ENCODE data around the gene ADRB2.

Gene ADRB2

DNA sequence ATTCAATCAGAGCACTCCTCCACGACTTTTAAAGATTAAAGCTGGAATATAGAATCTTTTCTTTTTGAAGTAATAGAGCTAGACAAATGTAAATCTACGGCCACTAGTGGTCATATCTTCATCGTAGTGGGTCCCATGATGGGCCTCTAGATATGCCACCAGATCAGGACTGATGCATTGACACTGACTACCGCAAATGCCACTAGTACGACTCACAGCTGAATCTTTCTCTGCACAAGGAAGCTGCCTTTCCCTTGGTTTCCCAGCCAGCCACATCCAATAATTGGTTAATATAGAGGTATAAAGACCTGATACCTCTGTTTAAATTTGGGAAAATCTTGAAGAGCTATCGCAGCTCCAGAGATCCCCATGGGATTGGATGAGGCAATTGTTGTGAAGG, 37.8 kb upstream of the ADRB2 start:
- no peak for TF ChIP-seq CTCF (IDR thresholded peaks at IDR 0.05; ENCODE audit: insufficient read depth, missing control alignments)
- no peak for DNase-seq (ENCODE audit: insufficient read length, low spot score)
- no peak for FAIRE-seq

- DNase-seq (ENCODE audit: insufficient read length, low spot score): no peak
- no peak for TF ChIP-seq CTCF (IDR thresholded peaks at IDR 0.05; ENCODE audit: insufficient read depth, missing control alignments)
- no peak for FAIRE-seq
Measured at GRCh38 chr5:148790545-148791333, 35.7 kb upstream of the ADRB2 start.

GRCh38 chr5:148791334-148791667, 35.1 kb upstream of the ADRB2 start:
- DNase-seq (ENCODE audit: insufficient read length, low spot score): no peak
- TF ChIP-seq CTCF (IDR thresholded peaks at IDR 0.05; ENCODE audit: insufficient read depth, missing control alignments): no peak
- FAIRE-seq: no peak

- no peak for FAIRE-seq
Measured at GRCh38 chr5:148791696-148792095, 34.7 kb upstream of the ADRB2 start.

GRCh38 chr5:148792744-148793143, 33.7 kb upstream of the ADRB2 start:
- FAIRE-seq: no peak

More at GRCh38 chr5:148791696-148792095, 34.7 kb upstream of the ADRB2 start:
- DNase-seq (ENCODE audit: insufficient read length, low spot score): no peak
- no peak for TF ChIP-seq CTCF (IDR thresholded peaks at IDR 0.05; ENCODE audit: insufficient read depth, missing control alignments)

GRCh38 chr5:148793261-148793660, 33.1 kb upstream of the ADRB2 start:
- DNase-seq (ENCODE audit: insufficient read length, low spot score) (no peak), FAIRE-seq (no peak)
- no peak for TF ChIP-seq CTCF (IDR thresholded peaks at IDR 0.05; ENCODE audit: insufficient read depth, missing control alignments)

More at GRCh38 chr5:148792744-148793143, 33.7 kb upstream of the ADRB2 start:
- TF ChIP-seq CTCF (IDR thresholded peaks at IDR 0.05; ENCODE audit: insufficient read depth, missing control alignments): no peak
- DNase-seq (ENCODE audit: insufficient read length, low spot score): no peak

DNA sequence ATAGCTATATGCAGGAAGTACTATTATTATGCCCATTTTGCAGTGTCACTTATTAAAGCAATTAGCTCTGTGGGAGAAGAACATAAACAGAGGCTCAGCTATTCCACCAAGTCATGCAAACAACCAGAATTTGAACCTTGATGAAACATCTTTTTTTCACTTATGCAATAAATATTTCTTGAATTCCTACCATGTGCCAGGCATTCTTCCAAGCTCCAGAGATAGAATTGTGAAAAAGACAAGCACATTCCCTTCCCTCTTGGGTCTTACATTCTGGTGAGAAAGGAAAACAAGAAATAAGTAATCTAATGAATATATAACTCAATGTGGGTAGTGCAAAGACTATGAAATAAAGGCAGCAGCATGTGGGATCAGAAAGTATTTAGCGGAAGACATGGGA, 32.1 kb upstream of the ADRB2 start:
- TF ChIP-seq CTCF (IDR thresholded peaks at IDR 0.05; ENCODE audit: insufficient read depth, missing control alignments): no peak
- DNase-seq (ENCODE audit: insufficient read length, low spot score): no peak
- FAIRE-seq: no peak

Measured in D721Med (cell line).